Right forelimb (tissue), 1 donor: ENCODE measurements around the gene SP9.
"Not testable (repeated sequence)": the region's sequence is repeated elsewhere in the genome, so short reads cannot be mapped to it uniquely, and the experiment has no call there.

ENCODE experiments used
- DNase-seq: peaks from one replicate; pipeline ENCODE4 v3.0.0-alpha.2; 2018

The SP9 gene

GRCh38 chr2:174344716-174345461 lies 10.1 kb downstream of the SP9 start:
- no peak for DNase-seq

GRCh38 chr2:174350018-174350417 lies 15.3 kb downstream of the SP9 start:
- DNase-seq: no peak

- no peak for DNase-seq
Measured at GRCh38 chr2:174350593-174351181, 15.9 kb downstream of the SP9 start.

GRCh38 chr2:174353004-174353403 lies 18.2 kb downstream of the SP9 start:
- DNase-seq: no peak

GRCh38 chr2:174356347-174356746 lies 21.6 kb downstream of the SP9 start:
- no peak for DNase-seq

- not testable (repeated sequence) for DNase-seq
Measured at GRCh38 chr2:174359663-174360062, 24.9 kb downstream of the SP9 start.

- DNase-seq: no peak
Measured at GRCh38 chr2:174362949-174363348, 28.2 kb downstream of the SP9 start.

GRCh38 chr2:174363492-174364225 lies 28.9 kb downstream of the SP9 start:
- not testable (repeated sequence) for DNase-seq

- DNase-seq: no peak
Measured at GRCh38 chr2:174364628-174365027, 29.9 kb downstream of the SP9 start.

- no peak for DNase-seq
Measured at GRCh38 chr2:174365571-174365970, 30.8 kb downstream of the SP9 start.

GRCh38 chr2:174368691-174369090 lies 33.9 kb downstream of the SP9 start:
- DNase-seq: no peak

GRCh38 chr2:174376967-174377366 lies 42.2 kb downstream of the SP9 start:
- DNase-seq: no peak

GRCh38 chr2:174383796-174384195 lies 49.0 kb downstream of the SP9 start:
- no peak for DNase-seq

GRCh38 chr2:174385201-174385600 lies 50.4 kb downstream of the SP9 start:
- DNase-seq: no peak
